Measurements from ENCODE around the gene UGT2B7. TPM values are rescaled to one million over a fixed set of nuclear protein-coding genes. Genes with fewer than 3 reads are reported as not detected.
"Not testable (repeated sequence)": the region's sequence is repeated elsewhere in the genome, so short reads cannot be mapped to it uniquely, and the experiment has no call there.

UGT2B7 gene
- total and polyA plus RNA-seq, 2 experiments from 2014 or later, result not detected

- H3K27ac ChIP-seq (ENCODE audit: low read depth); H2AFZ ChIP-seq; H3K27me3 ChIP-seq (ENCODE audit: insufficient read depth); H3K4me1 Mint-ChIP-seq; H3F3A ChIP-seq (replicated peaks; ENCODE audit: low read depth); H3K4me1 ChIP-seq (ENCODE audit: insufficient read depth); H3K36me3 ChIP-seq (ENCODE audit: insufficient read depth); H3K27ac Mint-ChIP-seq; ATAC-seq; H3K36me3 Mint-ChIP-seq (ENCODE audit: low read depth); H3K79me2 ChIP-seq (replicated peaks; ENCODE audit: insufficient read depth); H3K9me2 ChIP-seq (ENCODE audit: insufficient read depth); H3K9me3 Mint-ChIP-seq; H3K4me3 ChIP-seq; H3K4me3 Mint-ChIP-seq; H4K20me1 ChIP-seq (replicated peaks; ENCODE audit: insufficient read depth); H3K4me2 ChIP-seq; DNase-seq (ENCODE audit: low spot score); H3K27me3 Mint-ChIP-seq (ENCODE audit: insufficient read depth, low read depth, poor library complexity): not testable (repeated sequence)
Measured at GRCh38 chr4:69115151-69115850, 19.0 kb downstream of the UGT2B7 start.

- Mint-ChIP-seq H3K9me3 (no peaks in the 10 kb centered on the region; the same call in 2 of the 3 replicates), H3K27me3 (ENCODE audit: insufficient read depth, low read depth, poor library complexity) (peaks cover 2% of the 10 kb centered on the region), H3K4me3 (no peak overlapping the region), H3K36me3 (ENCODE audit: low read depth) (no peaks in the 10 kb centered on the region), H3K4me1 (no peaks in the 10 kb centered on the region), H3K27ac (no peak overlapping the region)
- no peaks in the 10 kb centered on the region for H3K79me2 ChIP-seq (replicated peaks; ENCODE audit: insufficient read depth)
- no peak overlapping the region for H2AFZ ChIP-seq
- no peak overlapping the region for H3K4me2 ChIP-seq
- no peaks in the 10 kb centered on the region for H3K27me3 ChIP-seq (ENCODE audit: insufficient read depth)
- H3F3A ChIP-seq (replicated peaks; ENCODE audit: low read depth), result no peaks in the 10 kb centered on the region
- ATAC-seq (no peak), DNase-seq (ENCODE audit: low spot score) (no peak)
- H3K4me3 ChIP-seq, result no peak overlapping the region
- no peak overlapping the region for H3K27ac ChIP-seq (ENCODE audit: low read depth)
- H3K9me2 ChIP-seq (ENCODE audit: insufficient read depth), result no peaks in the 10 kb centered on the region
- no peaks in the 10 kb centered on the region for H3K4me1 ChIP-seq (ENCODE audit: insufficient read depth)
- H4K20me1 ChIP-seq (replicated peaks; ENCODE audit: insufficient read depth), result no peaks in the 10 kb centered on the region
- no peaks in the 10 kb centered on the region for H3K36me3 ChIP-seq (ENCODE audit: insufficient read depth)
- TF ChIP-seq ZNF331 (CRISPR knock-in tag; IDR thresholded peaks at IDR 0.05; ENCODE audit: low read depth), result no peak
- TF ChIP-seq ZNF462 (CRISPR knock-in tag; IDR thresholded peaks at IDR 0.05), result no peak
- TF ChIP-seq, protein P1, sequence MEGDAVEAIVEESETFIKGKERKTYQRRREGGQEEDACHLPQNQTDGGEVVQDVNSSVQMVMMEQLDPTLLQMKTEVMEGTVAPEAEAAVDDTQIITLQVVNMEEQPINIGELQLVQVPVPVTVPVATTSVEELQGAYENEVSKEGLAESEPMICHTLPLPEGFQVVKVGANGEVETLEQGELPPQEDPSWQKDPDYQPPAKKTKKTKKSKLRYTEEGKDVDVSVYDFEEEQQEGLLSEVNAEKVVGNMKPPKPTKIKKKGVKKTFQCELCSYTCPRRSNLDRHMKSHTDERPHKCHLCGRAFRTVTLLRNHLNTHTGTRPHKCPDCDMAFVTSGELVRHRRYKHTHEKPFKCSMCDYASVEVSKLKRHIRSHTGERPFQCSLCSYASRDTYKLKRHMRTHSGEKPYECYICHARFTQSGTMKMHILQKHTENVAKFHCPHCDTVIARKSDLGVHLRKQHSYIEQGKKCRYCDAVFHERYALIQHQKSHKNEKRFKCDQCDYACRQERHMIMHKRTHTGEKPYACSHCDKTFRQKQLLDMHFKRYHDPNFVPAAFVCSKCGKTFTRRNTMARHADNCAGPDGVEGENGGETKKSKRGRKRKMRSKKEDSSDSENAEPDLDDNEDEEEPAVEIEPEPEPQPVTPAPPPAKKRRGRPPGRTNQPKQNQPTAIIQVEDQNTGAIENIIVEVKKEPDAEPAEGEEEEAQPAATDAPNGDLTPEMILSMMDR (conservative IDR thresholded peaks at IDR 0.05; ENCODE audit: low read depth in 2 of 2), result no peak
- no peak for TF ChIP-seq EZH2 (IDR thresholded peaks at IDR 0.05; ENCODE audit: low read depth, unreplicated experiment)
- TF ChIP-seq NANOG (IDR thresholded peaks at IDR 0.05; ENCODE audit: borderline replicate concordance), result no peak
- TF ChIP-seq, protein P2, sequence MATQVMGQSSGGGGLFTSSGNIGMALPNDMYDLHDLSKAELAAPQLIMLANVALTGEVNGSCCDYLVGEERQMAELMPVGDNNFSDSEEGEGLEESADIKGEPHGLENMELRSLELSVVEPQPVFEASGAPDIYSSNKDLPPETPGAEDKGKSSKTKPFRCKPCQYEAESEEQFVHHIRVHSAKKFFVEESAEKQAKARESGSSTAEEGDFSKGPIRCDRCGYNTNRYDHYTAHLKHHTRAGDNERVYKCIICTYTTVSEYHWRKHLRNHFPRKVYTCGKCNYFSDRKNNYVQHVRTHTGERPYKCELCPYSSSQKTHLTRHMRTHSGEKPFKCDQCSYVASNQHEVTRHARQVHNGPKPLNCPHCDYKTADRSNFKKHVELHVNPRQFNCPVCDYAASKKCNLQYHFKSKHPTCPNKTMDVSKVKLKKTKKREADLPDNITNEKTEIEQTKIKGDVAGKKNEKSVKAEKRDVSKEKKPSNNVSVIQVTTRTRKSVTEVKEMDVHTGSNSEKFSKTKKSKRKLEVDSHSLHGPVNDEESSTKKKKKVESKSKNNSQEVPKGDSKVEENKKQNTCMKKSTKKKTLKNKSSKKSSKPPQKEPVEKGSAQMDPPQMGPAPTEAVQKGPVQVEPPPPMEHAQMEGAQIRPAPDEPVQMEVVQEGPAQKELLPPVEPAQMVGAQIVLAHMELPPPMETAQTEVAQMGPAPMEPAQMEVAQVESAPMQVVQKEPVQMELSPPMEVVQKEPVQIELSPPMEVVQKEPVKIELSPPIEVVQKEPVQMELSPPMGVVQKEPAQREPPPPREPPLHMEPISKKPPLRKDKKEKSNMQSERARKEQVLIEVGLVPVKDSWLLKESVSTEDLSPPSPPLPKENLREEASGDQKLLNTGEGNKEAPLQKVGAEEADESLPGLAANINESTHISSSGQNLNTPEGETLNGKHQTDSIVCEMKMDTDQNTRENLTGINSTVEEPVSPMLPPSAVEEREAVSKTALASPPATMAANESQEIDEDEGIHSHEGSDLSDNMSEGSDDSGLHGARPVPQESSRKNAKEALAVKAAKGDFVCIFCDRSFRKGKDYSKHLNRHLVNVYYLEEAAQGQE (IDR thresholded peaks at IDR 0.05; ENCODE audit: unreplicated experiment), result no peak
- TF ChIP-seq EZH2phosphoT487 (IDR thresholded peaks at IDR 0.05; ENCODE audit: unreplicated experiment), result no peak
- TF ChIP-seq POLR2AphosphoS5 (IDR thresholded peaks at IDR 0.05; ENCODE audit: low read depth), result no peak
- TF ChIP-seq ETS1 (IDR thresholded peaks at IDR 0.05), result no peak
Measured at GRCh38 chr4:69115851-69116213, 19.6 kb downstream of the UGT2B7 start.

All from GM23338 (cell line).